Motor neuron (in vitro differentiated cells): ENCODE measurements around the gene PNPLA1. TPM values are rescaled to one million over a fixed set of nuclear protein-coding genes. Genes with fewer than 3 reads are reported as not detected.
A peak's percentile ranks its signal among the peaks of the same experiment; 100 is the strongest.

ENCODE experiments used
- ATAC-seq, 8 experiments: fragments of 200-7000 bp; cut with Tn5 transposase; replicated peaks in 6 of 8; 2 replicates each; pipeline ENCODE4 v1.8.0; 2021; ENCODE audit warnings: mild to moderate bottlenecking in 8 of 8, moderate library complexity in 8 of 8
- H3K27ac ChIP-seq, 2 donors: fragments of 250-450 bp; sonication (Bioruptor Pico); 2 replicates each; pipeline ENCODE4 v1.9.0; 2021; ENCODE audit warnings: antibody characterized with exemption in 2 of 2, mild to moderate bottlenecking in 2 of 2, moderate library complexity in 1 of 2
- H3K4me1 ChIP-seq, 2 donors: fragments of 250-450 bp; sonication (Bioruptor Pico); replicated peaks in 1 of 2; 2 replicates each; pipeline ENCODE4 v1.6.1; 2021; ENCODE audit warnings: antibody characterized with exemption in 2 of 2, mild to moderate bottlenecking in 2 of 2, moderate library complexity in 1 of 2
- H3K4me3 ChIP-seq, 5 donors: fragments of 250-450 bp; sonication (Bioruptor Pico); 2 replicates each; pipeline ENCODE4 v1.9.0; 2021; ENCODE audit warnings: antibody characterized with exemption in 5 of 5, mild to moderate bottlenecking in 5 of 5, moderate library complexity in 4 of 5
- WGBS, 10 experiments: fragments of 450-650 bp; shearing (Covaris generic); methylation state at CpG; one replicate each; pipeline ENCODE4 v1.0.0; 2022; 5-methylcytosine and 5-hydroxymethylcytosine counted together
- in situ Hi-C, 9 experiments: fragments of 400-800 bp; cut with MboI; loops; one replicate each; pipeline ENCODE4 v1.15.0; 2021; ENCODE audit warnings: low sequenced_read_pairs in 9 of 9, low pct_unique_long_range_greater_than_20kb in 2 of 9; ENCODE audit not compliant: unreplicated experiment in 9 of 9
- total RNA-seq, 8 experiments: library from RNA; unstranded; fragments of 300-600 nt; gene quantifications; 2 replicates each; pipeline versions ENCODE4 v1.2.3 to v1.2.4, GENCODE V29; 2022

Gene PNPLA1
- total RNA-seq, 8 experiments from 2014 or later: 0.07 to 0.56 (median 0.17) TPM; not detected in 3

DNA sequence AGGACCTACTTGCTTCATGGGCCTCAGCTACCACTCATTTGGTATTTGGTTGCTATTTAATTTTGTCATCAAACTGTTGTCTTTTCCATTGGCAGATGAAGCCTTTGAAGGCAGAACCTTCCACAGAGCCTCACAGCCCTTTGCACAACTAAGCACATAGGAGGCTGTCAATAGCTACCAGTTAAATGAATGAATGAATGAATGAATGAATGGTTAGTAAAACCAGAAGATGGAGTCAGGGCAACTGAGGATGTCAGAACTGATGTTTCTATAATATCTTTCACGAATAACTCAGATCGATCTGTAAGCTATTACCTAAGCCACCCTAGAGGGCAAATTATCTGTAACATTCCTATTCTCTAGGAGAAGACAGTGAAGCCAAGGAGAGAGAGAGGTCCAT, 47.8 kb downstream of the PNPLA1 start:
- H3K4me1 ChIP-seq: peaks cover 10 to 20% of the 10 kb centered on the region in 2 donors
- ATAC-seq: no peak
- no peak overlapping the region for H3K27ac ChIP-seq
- 70 to 100% (median 96%) methylated on average over 1 to 2 of the region's 2 CpGs; no CpG with 5 or more reads in 2 of the 10 experiments for WGBS, 10 experiments
- no peak overlapping the region for H3K4me3 ChIP-seq
- in situ Hi-C loops: no loop called here

DNA sequence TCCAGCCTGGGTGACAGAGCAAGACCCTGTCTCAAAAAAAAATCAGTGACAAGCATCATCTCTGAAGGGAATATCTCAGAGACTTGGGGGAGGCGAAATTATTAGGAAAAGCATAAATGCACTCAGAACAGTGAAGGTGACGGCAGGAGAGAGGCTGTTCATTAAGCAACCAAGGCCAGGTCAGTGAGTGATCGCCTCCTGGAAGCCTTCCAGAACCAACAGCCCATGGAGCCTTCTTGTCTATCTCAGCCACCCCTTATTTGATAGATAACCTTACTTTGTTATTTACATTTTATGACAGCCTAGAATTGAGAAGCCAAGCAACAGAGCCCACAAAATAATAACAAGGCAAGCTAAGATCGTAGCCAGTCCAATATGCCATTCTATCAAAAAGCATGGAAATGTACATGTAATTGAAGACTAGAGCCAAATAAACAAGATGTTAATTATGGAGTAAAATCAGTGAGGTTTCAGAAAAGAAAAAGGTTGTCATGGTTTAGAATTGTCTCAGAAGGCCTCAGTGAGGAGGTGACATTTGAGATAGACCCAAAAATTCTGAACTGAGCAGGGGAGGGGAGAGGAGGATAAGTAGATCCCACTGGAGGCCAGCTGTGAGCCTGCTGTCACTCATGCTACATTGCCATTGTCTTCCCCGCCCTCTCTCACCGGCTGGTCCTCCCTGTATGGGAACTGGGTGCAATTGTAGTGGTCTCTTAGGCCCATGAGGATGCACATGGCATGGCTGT, 49.0 kb downstream of the PNPLA1 start:
- Histone ChIP-seq H3K4me3 (no peak overlapping the region), H3K4me1 (peaks cover 19 to 25% of the 10 kb centered on the region in 2 donors), H3K27ac (no peak overlapping the region)
- ATAC-seq: peak in 3 of 8 experiments; percentile 8 to 16 (median 9)
- 44 to 83% (median 70%) methylated on average over 1 to 6 of the region's 6 CpGs for WGBS, 10 experiments
- in situ Hi-C loops: no loop called here

DNA sequence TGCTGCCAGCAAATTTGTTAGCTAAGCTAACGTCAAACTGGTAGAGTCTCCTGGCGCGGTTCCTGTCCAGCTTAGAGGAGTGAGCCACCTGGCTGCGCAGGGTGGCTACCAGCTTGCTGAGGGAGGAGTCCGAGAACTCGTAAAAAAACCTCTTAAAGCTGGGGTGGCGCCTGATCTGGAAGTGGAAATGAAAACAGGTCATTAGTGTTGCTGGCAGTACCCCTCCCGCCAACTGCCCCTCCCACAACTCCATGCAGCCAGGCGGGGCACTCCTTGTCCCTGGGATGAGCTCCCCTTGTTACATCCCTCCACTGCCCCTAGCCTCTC, 49.5 kb downstream of the PNPLA1 start:
- in situ Hi-C loops: no loop called here
- peak in 4 of 8 experiments; percentile 23 to 78 (median 67) for ATAC-seq
- 21 to 95% (median 67%) methylated on average over 1 to 7 of the region's 9 CpGs; no CpG with 5 or more reads in 4 of the 10 experiments for WGBS, 10 experiments

DNA sequence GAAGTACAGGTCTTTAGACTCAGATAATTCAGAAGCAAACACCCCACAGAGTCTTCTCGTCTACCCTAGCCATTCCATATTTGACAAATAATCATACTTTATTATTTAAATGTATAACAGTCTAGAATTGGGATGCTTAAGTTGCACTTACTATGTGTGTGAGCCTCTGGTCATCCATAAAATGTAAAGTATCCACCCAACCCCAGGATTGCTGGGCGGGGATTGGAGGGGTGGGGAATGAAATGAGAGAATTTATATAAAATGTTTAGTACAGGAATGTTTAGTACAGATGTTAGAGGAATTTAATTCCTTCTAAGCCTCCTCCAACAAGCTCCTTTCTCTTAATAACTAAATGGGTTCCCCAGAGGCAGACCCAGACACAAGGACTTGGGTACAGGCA, 50.0 kb downstream of the PNPLA1 start:
- peak in 3 of 8 experiments; percentile 68 to 78 (median 74) for ATAC-seq
- Histone ChIP-seq H3K27ac (no peak overlapping the region), H3K4me1 (peaks cover 19 to 22% of the 10 kb centered on the region in 2 donors), H3K4me3 (no peak overlapping the region)
- 0 to 100% (median 47%) methylated on average over 1 to 2 of the region's 2 CpGs; no CpG with 5 or more reads in 2 of the 10 experiments for WGBS, 10 experiments
- in situ Hi-C loops: no loop called here

More for the DNA sequence above, 49.5 kb downstream of the PNPLA1 start:
- H3K27ac ChIP-seq: no peak overlapping the region
- peaks cover 19 to 22% of the 10 kb centered on the region in 2 donors for H3K4me1 ChIP-seq
- no peak overlapping the region for H3K4me3 ChIP-seq

DNA sequence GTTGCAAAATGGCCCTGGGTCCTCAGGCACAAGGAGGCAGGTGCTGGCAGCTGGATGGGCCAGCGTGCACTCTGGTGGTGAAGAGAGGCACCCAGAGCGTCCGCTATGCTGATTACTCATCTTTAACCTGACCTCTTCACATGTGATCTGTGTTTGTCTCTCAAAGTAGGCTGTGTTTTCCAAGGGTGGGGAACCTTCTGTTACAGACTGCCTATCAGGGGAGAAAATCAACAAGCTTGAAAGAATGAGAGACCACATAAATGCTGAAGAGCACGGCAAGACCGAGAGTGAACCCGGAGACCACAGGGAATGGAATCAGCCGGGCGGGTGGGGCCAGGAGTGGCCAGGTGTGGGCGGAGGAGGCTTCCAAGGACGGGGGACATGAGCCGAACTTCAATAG, 50.6 kb downstream of the PNPLA1 start:
- H3K4me3 ChIP-seq: no peak overlapping the region
- peak; percentile 19 to 80 (median 70) for ATAC-seq
- WGBS, 10 experiments: 37 to 93% (median 81%) methylated on average over 3 of the region's 11 CpGs; no CpG with 5 or more reads in 5 of the 10 experiments
- in situ Hi-C loops: no loop called here
- peaks cover 24 to 26% of the 10 kb centered on the region in 2 donors for H3K4me1 ChIP-seq
- H3K27ac ChIP-seq: peak overlapping the region in 1 of 2 donors; percentile 52

DNA sequence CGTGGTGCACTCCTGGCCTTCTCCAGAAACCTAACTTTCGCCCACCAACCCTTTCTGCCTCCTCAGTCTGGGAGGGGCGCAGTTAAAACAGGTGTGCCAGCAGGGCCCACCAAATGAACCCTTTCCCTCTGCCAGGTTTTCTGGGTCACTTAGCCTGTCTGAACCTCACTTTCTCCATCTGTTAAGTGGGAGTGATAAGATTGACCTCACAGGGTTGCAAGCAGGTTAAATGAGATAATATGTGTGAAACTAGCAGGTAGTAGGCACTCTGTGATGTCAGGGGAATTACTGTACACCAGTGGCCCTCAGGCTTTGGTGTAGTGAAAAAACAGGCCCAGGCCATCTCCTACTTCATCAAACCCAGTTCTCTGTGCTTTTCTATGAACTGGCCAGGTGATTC, 52.7 kb downstream of the PNPLA1 start:
- Histone ChIP-seq H3K4me1 (peaks cover 45 to 47% of the 10 kb centered on the region in 2 donors), H3K27ac (no peak overlapping the region), H3K4me3 (no peak overlapping the region)
- ATAC-seq: no peak
- 50 to 100% (median 100%) methylated on average over 1 to 3 of the region's 3 CpGs; no CpG with 5 or more reads in 5 of the 10 experiments for WGBS, 10 experiments
- in situ Hi-C loops: no loop called here

DNA sequence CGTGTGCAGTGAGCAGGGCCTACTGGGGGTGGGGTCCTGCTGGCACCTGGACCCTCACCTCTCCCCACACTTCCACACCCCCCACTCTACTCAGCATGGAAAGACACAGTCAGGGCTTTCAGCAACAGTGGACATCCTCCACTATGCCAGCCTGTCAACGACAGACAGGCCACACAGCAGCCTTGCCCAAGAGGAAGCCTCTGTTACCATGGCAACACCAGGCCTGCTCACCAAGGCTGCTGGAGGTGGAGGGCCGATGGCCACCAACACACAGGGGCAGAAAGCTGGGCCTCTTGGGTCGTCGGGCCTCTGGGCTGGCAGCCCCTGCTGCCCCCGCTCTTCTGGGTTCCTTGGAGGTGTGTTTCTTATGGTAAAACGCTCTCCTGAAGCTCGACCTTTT, 53.2 kb downstream of the PNPLA1 start:
- in situ Hi-C loops: no loop called here
- H3K4me1 ChIP-seq: peaks cover 49 to 52% of the 10 kb centered on the region in 2 donors
- peak in 5 of 8 experiments; percentile 60 to 79 (median 76) for ATAC-seq
- no peak overlapping the region for H3K27ac ChIP-seq
- 29 to 90% methylated on average over 1 to 2 of the region's 8 CpGs; no CpG with 5 or more reads in 8 of the 10 experiments for WGBS, 10 experiments
- no peak overlapping the region for H3K4me3 ChIP-seq

DNA sequence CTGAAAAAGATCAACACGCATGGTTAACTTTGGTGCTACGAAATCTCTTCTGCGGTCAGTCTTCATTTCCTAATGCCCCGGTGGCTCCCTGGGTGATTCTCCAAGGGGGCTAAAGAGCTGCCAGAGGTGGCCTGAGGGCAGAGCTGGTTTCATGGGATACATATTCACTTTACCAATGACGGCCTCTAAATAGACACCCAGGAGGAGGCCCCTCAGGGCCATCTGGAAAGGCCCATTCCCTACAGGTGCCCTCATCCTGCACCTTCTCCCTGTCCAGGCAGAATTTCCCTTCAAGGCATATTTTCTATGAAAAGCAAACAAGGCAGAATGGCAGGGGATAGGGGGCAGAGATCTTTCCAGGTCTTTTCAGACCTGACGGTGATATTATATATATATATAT, 54.3 kb downstream of the PNPLA1 start:
- Histone ChIP-seq H3K4me1 (peaks cover 54 to 58% of the 10 kb centered on the region in 2 donors), H3K27ac (no peak overlapping the region), H3K4me3 (no peak overlapping the region)
- in situ Hi-C loops: no loop called here
- WGBS, 10 experiments: 71 to 95% (median 80%) methylated on average over 1 to 4 of the region's 6 CpGs; no CpG with 5 or more reads in 7 of the 10 experiments
- no peak for ATAC-seq

DNA sequence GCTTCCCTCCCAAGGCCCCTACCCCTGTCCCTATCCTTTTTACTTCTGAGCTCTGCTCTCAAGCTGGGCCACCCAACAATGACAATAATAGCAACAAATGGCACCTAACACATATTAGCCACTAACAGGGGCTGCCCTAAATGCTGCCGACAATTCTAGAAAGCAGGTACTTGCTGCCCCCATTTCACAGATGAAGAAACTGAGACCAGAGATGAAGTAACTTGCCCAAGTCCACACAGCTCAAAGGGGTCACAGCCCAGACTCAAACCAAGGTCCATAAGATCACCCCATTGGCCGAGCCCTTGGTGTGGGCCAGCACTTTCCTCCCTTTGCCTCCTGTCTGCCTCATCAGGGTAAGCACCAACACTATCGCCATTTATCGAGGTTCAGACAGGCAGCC, 54.9 kb downstream of the PNPLA1 start:
- Histone ChIP-seq H3K27ac (no peak overlapping the region), H3K4me1 (peaks cover 54 to 56% of the 10 kb centered on the region in 2 donors), H3K4me3 (no peak overlapping the region)
- no peak for ATAC-seq
- 89 to 100% (median 100%) methylated on average over 1 to 3 of the region's 4 CpGs; no CpG with 5 or more reads in 7 of the 10 experiments for WGBS, 10 experiments
- in situ Hi-C loops: no loop called here

DNA sequence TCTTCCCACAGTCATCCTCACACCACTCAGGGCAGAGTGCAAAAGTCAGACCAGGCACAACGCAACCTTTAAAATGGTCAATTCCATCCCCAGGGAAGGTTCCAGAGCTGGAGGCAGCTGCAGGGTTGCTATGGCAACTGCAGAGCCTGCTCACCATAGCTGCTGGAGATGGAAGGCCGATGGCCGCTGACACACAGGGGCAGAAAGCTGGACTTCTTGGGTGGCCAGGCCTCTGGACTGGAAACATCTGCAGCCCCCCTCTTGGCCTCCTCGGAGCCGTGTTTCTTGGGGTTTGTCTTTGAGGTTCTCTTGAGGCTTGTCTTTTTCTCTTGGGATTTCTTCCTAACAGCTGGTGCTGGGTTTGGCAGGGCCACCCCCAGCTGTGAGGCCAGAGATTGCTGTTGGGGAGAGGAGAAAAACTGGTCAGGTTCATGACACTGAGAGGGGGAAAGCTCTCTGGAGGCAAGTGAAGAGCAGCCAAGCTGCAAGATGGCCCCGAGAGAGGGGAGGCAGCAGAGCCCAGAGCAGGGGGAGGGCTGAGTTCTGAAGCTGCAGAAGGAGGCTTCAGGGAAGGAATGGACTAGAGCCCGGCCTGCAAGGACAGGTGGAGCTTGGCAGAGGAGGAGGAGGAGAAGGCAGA, 56.6 kb downstream of the PNPLA1 start:
- Histone ChIP-seq H3K4me1 (peaks cover 50 to 51% of the 10 kb centered on the region in 2 donors), H3K27ac (peak overlapping the region; percentile 78 to 87), H3K4me3 (no peak overlapping the region)
- in situ Hi-C loops: no loop called here
- WGBS, 10 experiments: 0 to 8% (median 0%) methylated on average over 1 to 5 of the region's 7 CpGs; no CpG with 5 or more reads in 5 of the 10 experiments
- peak in 5 of 8 experiments; percentile 70 to 83 (median 73) for ATAC-seq

DNA sequence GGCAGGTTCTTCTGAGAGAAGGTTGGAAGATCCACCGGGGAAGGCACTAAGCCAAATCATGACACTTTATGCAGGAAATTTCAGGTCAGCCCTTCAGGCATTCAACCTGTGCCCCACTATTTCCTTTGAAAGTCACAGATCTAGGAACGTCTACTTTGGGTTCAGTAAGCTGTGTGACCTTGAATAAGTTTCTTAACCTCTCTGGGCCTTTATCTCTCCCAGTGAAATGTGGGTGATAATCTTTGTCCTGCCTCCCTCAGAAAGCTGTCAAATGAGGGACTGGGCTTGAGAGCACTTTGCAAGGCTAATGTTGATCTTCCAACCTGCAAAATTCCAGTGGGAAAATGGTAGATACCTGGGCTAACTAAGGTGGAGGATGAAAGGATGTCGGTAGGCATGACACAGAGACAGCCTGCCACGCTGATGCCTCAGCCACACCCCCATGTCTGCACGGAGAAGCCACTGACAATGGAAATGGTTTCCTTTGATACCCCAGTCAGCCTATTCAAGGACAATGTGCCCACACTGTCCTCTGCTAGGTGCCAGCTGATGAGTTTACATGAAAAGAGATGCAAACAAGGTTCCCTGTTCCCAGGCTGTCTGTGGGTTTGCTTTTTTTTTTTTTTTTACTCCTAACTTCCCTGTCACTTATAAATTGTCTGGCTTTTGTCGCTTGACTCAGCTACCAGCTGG, 57.5 kb downstream of the PNPLA1 start:
- ATAC-seq: peak in 7 of 8 experiments; percentile 28 to 64 (median 60)
- 0 to 100% (median 43%) methylated on average over 1 to 5 of the region's 6 CpGs; no CpG with 5 or more reads in 1 of the 10 experiments for WGBS, 10 experiments
- Histone ChIP-seq H3K4me3 (no peak overlapping the region), H3K4me1 (peaks cover 50 to 51% of the 10 kb centered on the region in 2 donors), H3K27ac (no peak overlapping the region)
- in situ Hi-C loops: no loop called here

DNA sequence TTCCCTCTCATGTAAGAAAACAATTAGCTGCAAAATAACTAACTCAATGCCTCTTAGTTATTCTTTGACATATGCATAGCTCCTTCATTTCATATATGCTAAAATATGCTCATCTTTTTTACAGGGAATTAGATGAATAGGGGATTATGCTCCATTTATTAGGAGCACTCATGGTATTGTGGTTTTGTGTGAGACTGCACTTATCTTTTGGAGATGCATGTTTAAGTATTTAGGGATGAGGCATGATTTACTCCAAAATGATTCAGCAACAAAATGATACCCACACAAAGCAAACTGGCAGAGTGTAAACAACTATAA, 58.0 kb downstream of the PNPLA1 start:
- in situ Hi-C loops: no loop called here
- peak in 2 of 8 experiments; percentile 66 to 80 for ATAC-seq
- peaks cover 50 to 51% of the 10 kb centered on the region in 2 donors for H3K4me1 ChIP-seq
- no peak overlapping the region for H3K27ac ChIP-seq
- H3K4me3 ChIP-seq: no peak overlapping the region

DNA sequence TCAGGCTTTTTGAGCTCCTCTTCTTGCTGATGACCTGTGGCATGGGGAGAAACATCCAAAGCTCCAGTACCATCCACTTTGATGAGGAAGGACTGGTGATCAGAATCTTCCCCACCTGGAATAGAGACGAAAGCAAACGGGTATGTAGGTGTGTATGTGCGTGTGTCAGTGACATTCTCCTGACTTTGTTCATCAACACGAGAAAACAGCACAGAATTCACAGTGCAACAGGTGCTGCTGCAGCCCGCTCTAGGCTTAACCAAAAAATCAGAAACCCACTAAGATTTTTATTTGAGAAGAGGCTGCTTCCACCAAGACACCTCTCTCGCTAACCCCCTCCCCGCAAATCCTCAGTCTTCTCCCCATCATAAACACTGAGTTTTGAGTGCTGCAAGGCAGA, 58.7 kb downstream of the PNPLA1 start:
- 69 to 100% (median 86%) methylated on average over 1 to 6 of the region's 7 CpGs; no CpG with 5 or more reads in 4 of the 10 experiments for WGBS, 10 experiments
- no peak overlapping the region for H3K4me3 ChIP-seq
- ATAC-seq: no peak
- peaks cover 51 to 52% of the 10 kb centered on the region in 2 donors for H3K4me1 ChIP-seq
- H3K27ac ChIP-seq: no peak overlapping the region
- in situ Hi-C loops: no loop called here
